A673 (cell line): ENCODE data around the gene ZNF444.

Experiments used
- EZH2 ChIP-seq: fragments of 200-600 bp; sonication (generic); IDR thresholded peaks from 2 replicates; pipeline ENCODE4 v1.6.1; 2017; ENCODE audit warnings: borderline replicate concordance, low read depth, mild to moderate bottlenecking, mixed read lengths, antibody characterized with exemption, low read length; ENCODE audit not compliant: poor library complexity, severe bottlenecking
- TF ChIP-seq, protein P1 (sequence below): fragments of 300-800, 200-600 bp; sonication (generic); conservative IDR thresholded peaks from 2 replicates; pipeline ENCODE4 v1.5.1; 2017; ENCODE audit warnings: low read depth, mild to moderate bottlenecking, antibody characterized with exemption, low read length, moderate library complexity, mixed read lengths

DNA sequence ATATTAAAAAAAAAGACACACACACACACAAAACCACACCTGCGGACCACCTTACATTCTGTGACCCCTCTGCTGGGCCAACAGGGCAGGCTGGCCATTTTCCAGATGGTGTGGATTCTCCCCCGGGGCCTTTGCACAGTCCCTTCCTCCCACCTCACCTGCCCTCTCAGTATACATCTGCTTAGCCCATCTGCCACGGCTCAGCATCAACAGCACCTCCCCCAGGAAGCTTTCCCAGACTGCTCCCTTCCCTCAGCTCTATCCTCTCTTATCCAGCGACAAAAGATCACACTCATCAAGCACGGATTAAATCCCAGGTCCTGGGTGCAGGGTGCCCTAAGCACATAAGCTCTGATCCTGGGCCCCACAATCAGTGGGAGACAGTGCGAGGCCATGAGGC is 24.5 kb upstream of the ZNF444 start:
- TF ChIP-seq, protein P1, sequence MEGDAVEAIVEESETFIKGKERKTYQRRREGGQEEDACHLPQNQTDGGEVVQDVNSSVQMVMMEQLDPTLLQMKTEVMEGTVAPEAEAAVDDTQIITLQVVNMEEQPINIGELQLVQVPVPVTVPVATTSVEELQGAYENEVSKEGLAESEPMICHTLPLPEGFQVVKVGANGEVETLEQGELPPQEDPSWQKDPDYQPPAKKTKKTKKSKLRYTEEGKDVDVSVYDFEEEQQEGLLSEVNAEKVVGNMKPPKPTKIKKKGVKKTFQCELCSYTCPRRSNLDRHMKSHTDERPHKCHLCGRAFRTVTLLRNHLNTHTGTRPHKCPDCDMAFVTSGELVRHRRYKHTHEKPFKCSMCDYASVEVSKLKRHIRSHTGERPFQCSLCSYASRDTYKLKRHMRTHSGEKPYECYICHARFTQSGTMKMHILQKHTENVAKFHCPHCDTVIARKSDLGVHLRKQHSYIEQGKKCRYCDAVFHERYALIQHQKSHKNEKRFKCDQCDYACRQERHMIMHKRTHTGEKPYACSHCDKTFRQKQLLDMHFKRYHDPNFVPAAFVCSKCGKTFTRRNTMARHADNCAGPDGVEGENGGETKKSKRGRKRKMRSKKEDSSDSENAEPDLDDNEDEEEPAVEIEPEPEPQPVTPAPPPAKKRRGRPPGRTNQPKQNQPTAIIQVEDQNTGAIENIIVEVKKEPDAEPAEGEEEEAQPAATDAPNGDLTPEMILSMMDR = no peak
- TF ChIP-seq EZH2 = no peak
